Testis (tissue), 3 donors: ENCODE measurements around the gene CELA2A. TPM values are rescaled to one million over a fixed set of nuclear protein-coding genes. Genes with fewer than 3 reads are reported as not detected.

Experiments
- DNase-seq: peaks from one replicate; pipeline ENCODE4 v3.0.0-alpha.2; 2019
- H3K27ac ChIP-seq, 2 donors: fragments of 200-600 bp; sonication (generic); one replicate each; pipeline ENCODE4 v1.5.1; 2019
- H3K27me3 ChIP-seq: fragments of 200-600 bp; sonication (generic); one replicate; pipeline ENCODE4 v1.5.1; 2019
- H3K36me3 ChIP-seq: fragments of 200-600 bp; sonication (generic); one replicate; pipeline ENCODE4 v1.5.1; 2017; ENCODE audit warnings: low read depth; ENCODE audit errors: missing control alignments
- H3K4me1 ChIP-seq: fragments of 200-600 bp; sonication (generic); one replicate; pipeline ENCODE4 v1.5.1; 2019
- H3K4me3 ChIP-seq, 2 donors: fragments of 200-600 bp; sonication (generic); one replicate each; pipeline ENCODE4 v1.5.1; 2017 to 2019
- H3K9me3 ChIP-seq: fragments of 200-600 bp; sonication (generic); one replicate; pipeline ENCODE4 v1.5.1; 2017
- POLR2A ChIP-seq: fragments of 450-650 bp; IDR thresholded peaks from one replicate; pipeline ENCODE4 v1.6.1; 2017; ENCODE audit warnings: antibody characterized with exemption, mild to moderate bottlenecking, moderate library complexity
- WGBS, 2 donors: methylation state at CpG; one replicate each; pipeline ENCODE4 v1.1.5; 2018; 5-methylcytosine and 5-hydroxymethylcytosine counted together
- intact Hi-C: fragments of 100-400 bp; cut with DNase I; formaldehyde crosslinking; loops from one replicate; pipeline ENCODE4 v1.15.1; 2023; ENCODE audit warnings: low total_unique reads
- polyA plus RNA-seq: library from polyadenylated mRNA; stranded (reverse); fragments of 350-450 nt; fragmentation: Illumina TruSeq; extraction: RNeasy Lipid Tissue Mini Kit (QIAGEN cat#74804); gene quantifications from one replicate; pipeline ENCODE4 v1.2.3, GENCODE V29; 2014; ENCODE audit warnings: low read depth, low replicate concordance; ENCODE audit not compliant: insufficient read depth
- total RNA-seq, 2 donors: library from RNA; depleted of rRNA; stranded (reverse); fragments of >200 nt; gene quantifications; one replicate each; pipeline ENCODE4 v1.2.3, GENCODE V29; 2016
- TF ChIP-seq, protein P1 (sequence below), 3 experiments: fragments of 450-650 bp in 2 of 3; fragments of 200-600 bp in 1 of 3; sonication (generic) in 1 of 3; IDR thresholded peaks; one replicate each; pipeline ENCODE4 v1.5.1; 2016 to 2019; ENCODE audit warnings: antibody characterized with exemption in 3 of 3, mild to moderate bottlenecking in 2 of 3, moderate library complexity in 1 of 3

The CELA2A gene
- total and polyA plus RNA-seq, 3 donors from 2014 or later, result 2.4 to 4.8 (median 3.7) TPM

DNA sequence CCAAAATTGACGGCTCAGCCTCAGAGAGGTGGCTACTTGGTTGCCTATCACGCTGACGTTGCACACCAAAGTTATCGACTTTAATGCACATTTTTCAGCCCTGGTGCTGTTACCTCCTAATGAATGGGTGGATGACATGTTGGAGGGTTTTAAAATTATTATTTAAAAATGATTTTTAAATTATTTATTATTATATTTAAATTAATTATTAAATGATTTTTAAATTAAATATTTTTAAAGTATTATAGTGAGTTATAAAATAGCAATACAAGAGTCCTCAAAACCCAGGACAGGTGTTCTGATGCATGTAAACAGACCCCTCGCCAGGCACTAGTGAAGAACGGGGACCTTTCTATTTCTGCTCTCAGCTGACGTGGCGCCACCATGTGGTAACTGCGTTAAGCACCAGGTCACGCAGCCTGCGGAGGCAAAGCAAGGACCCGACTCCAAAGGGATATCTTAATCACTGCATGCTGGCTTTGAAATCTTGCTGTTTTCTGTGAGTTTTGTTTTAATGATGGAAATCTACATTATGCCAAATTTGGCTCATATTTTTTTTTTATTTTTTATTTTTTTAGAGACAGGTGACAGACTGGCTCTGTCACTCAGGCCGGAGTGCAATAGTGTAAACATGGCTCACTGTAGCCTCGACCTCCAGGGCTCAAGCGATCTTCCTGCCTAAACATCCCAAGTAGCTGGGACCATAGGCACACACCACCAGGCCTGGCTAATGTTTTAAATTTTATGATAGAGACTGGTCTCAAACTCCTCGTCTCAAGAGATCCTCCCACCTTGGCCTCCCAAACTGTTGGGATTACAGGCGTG is 44.9 kb downstream of the CELA2A start:
- no peaks in the 10 kb centered on the region for H3K36me3 ChIP-seq
- intact Hi-C loops, result no loop called here
- TF ChIP-seq, protein P1, sequence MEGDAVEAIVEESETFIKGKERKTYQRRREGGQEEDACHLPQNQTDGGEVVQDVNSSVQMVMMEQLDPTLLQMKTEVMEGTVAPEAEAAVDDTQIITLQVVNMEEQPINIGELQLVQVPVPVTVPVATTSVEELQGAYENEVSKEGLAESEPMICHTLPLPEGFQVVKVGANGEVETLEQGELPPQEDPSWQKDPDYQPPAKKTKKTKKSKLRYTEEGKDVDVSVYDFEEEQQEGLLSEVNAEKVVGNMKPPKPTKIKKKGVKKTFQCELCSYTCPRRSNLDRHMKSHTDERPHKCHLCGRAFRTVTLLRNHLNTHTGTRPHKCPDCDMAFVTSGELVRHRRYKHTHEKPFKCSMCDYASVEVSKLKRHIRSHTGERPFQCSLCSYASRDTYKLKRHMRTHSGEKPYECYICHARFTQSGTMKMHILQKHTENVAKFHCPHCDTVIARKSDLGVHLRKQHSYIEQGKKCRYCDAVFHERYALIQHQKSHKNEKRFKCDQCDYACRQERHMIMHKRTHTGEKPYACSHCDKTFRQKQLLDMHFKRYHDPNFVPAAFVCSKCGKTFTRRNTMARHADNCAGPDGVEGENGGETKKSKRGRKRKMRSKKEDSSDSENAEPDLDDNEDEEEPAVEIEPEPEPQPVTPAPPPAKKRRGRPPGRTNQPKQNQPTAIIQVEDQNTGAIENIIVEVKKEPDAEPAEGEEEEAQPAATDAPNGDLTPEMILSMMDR (IDR thresholded peaks at IDR 0.05), result peak; percentile 38 to 75 (median 60)
- no peak for TF ChIP-seq POLR2A
- 74 to 75% methylated on average over 17 of the region's 17 CpGs for WGBS, 2 donors
- DNase-seq, result peak; percentile 82
- H3K4me1 ChIP-seq, result no peaks in the 10 kb centered on the region
- H3K27me3 ChIP-seq, result no peaks in the 10 kb centered on the region
- no peak overlapping the region for H3K4me3 ChIP-seq
- H3K9me3 ChIP-seq, result no peaks in the 10 kb centered on the region
- H3K27ac ChIP-seq, result no peak overlapping the region

DNA sequence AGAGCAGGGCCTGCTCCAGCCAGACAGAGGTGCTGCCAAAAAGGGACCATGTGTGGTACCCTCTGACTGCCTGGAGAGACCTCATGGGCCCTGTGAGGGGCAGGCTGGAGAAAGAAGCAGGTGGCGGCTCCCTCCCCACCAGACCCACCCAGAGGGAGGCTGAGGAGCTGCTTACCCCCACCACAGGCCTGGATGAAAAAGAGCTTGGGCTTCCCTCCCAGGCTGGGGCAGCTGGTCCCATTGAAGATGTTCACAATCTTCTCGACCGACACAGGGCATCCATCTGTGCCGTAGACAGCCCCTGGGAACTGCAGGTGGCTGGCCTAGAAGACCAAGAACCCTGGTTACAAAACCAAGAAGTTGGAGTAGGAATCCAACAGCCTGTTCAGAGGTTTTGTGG is 47.9 kb downstream of the CELA2A start:
- TF ChIP-seq, protein P1 (IDR thresholded peaks at IDR 0.05), result no peak
- TF ChIP-seq POLR2A, result no peak
- no peaks in the 10 kb centered on the region for H3K36me3 ChIP-seq
- H3K27me3 ChIP-seq, result no peaks in the 10 kb centered on the region
- DNase-seq, result no peak
- intact Hi-C loops, result no loop called here
- no peaks in the 10 kb centered on the region for H3K4me1 ChIP-seq
- no peaks in the 10 kb centered on the region for H3K9me3 ChIP-seq
- 97% methylated on average over 4 of the region's 4 CpGs; no CpG with 5 or more reads in 1 of the 2 donors for WGBS, 2 donors
- H3K4me3 ChIP-seq, result no peak overlapping the region
- no peak overlapping the region for H3K27ac ChIP-seq

DNA sequence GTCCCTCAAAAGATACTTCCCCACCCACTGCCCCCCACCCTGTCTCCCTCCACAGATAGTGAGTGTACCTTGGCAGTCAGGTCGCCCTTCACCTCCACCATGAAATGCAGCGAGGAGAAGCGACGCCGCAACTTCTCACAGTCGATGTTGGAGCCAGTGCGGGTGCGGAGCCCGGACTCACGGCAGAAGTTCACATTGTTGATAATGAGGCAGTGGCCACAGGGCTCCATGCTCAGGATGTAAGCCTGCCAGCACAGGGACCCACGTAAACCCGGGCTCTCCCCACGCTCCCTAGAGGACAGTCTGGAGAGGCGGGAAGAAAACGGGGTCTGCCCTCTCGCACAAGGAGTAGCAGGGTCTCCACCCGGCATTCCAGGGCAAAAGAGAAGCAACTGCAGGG is 50.3 kb downstream of the CELA2A start:
- no peaks in the 10 kb centered on the region for H3K9me3 ChIP-seq
- H3K27ac ChIP-seq, result no peak overlapping the region
- intact Hi-C loops, result no loop called here
- no peaks in the 10 kb centered on the region for H3K36me3 ChIP-seq
- 95 to 96% methylated on average over 17 of the region's 17 CpGs for WGBS, 2 donors
- no peak for DNase-seq
- TF ChIP-seq, protein P1 (IDR thresholded peaks at IDR 0.05), result no peak
- TF ChIP-seq POLR2A, result no peak
- no peaks in the 10 kb centered on the region for H3K27me3 ChIP-seq
- no peak overlapping the region for H3K4me3 ChIP-seq
- H3K4me1 ChIP-seq, result no peaks in the 10 kb centered on the region

DNA sequence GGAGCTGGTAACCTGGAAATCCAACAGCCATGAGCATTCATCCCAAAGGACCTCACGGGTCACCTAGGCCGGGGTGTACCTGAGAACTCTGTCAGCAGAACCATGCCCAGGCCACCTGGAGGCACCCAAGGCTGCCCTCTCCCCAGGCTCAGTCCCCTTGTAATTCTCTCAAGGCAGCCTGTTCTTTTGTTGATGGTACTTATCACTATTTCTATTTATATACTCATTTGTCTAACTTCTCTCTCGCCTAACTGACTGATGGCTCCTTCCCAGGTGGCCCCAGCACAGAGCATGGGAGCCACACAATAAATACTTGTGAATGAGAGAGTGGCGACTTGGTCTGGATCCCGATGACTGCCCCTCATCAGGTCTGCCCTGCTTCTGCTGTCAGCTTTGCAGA is 50.7 kb downstream of the CELA2A start:
- no peaks in the 10 kb centered on the region for H3K27me3 ChIP-seq
- no peaks in the 10 kb centered on the region for H3K9me3 ChIP-seq
- WGBS, 2 donors, result 84 to 92% methylated on average over 5 of the region's 5 CpGs
- H3K27ac ChIP-seq, result no peak overlapping the region
- TF ChIP-seq, protein P1 (IDR thresholded peaks at IDR 0.05), result no peak
- no peak for TF ChIP-seq POLR2A
- DNase-seq, result no peak
- no peaks in the 10 kb centered on the region for H3K4me1 ChIP-seq
- intact Hi-C loops, result no loop called here
- H3K36me3 ChIP-seq, result no peaks in the 10 kb centered on the region
- no peak overlapping the region for H3K4me3 ChIP-seq
